ENCODE data around the gene KIF3A.

DNA sequence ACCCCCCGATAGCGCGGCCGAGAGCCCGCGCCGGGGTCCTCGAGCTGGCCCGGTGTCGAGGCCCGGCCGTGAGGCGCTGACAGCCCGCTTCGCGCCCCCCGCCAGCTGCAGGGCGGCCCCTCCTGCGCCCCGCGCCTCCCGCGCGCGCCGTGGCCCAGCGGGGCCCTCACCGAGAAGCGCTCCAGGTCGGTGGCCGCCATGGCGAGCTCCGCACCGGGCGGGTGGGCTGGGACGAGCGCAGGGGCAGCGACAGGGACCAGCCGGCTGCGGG lies 39.5 kb upstream of the KIF3A start:
- TF ChIP-seq, protein P1, sequence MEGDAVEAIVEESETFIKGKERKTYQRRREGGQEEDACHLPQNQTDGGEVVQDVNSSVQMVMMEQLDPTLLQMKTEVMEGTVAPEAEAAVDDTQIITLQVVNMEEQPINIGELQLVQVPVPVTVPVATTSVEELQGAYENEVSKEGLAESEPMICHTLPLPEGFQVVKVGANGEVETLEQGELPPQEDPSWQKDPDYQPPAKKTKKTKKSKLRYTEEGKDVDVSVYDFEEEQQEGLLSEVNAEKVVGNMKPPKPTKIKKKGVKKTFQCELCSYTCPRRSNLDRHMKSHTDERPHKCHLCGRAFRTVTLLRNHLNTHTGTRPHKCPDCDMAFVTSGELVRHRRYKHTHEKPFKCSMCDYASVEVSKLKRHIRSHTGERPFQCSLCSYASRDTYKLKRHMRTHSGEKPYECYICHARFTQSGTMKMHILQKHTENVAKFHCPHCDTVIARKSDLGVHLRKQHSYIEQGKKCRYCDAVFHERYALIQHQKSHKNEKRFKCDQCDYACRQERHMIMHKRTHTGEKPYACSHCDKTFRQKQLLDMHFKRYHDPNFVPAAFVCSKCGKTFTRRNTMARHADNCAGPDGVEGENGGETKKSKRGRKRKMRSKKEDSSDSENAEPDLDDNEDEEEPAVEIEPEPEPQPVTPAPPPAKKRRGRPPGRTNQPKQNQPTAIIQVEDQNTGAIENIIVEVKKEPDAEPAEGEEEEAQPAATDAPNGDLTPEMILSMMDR (IDR thresholded peaks at IDR 0.05): no peak
- TF ChIP-seq POLR2A (IDR thresholded peaks at IDR 0.05): no peak
- no peak for TF ChIP-seq EP300 (IDR thresholded peaks at IDR 0.05)

Measured in ovary (tissue), 3 donors.